Fibroblast of pulmonary artery (primary cell): ENCODE results near the gene PVALEF.

Experiments
- DNase-seq: peaks from one replicate; pipeline ENCODE4 v3.0.0-alpha.2; 2010; ENCODE audit warnings: low read depth
- H3K4me3 ChIP-seq: replicated peaks from 2 replicates; pipeline ENCODE4 v1.5.1; 2011; ENCODE audit warnings: low read depth, mild to moderate bottlenecking, control low read depth, low read length, moderate library complexity
- TF ChIP-seq, protein P1 (sequence below): IDR thresholded peaks from 2 replicates; pipeline ENCODE4 v1.5.1; 2011; ENCODE audit warnings: mild to moderate bottlenecking, control low read depth, low read length, inconsistent platforms; ENCODE audit errors: missing control alignments

The PVALEF gene

DNA sequence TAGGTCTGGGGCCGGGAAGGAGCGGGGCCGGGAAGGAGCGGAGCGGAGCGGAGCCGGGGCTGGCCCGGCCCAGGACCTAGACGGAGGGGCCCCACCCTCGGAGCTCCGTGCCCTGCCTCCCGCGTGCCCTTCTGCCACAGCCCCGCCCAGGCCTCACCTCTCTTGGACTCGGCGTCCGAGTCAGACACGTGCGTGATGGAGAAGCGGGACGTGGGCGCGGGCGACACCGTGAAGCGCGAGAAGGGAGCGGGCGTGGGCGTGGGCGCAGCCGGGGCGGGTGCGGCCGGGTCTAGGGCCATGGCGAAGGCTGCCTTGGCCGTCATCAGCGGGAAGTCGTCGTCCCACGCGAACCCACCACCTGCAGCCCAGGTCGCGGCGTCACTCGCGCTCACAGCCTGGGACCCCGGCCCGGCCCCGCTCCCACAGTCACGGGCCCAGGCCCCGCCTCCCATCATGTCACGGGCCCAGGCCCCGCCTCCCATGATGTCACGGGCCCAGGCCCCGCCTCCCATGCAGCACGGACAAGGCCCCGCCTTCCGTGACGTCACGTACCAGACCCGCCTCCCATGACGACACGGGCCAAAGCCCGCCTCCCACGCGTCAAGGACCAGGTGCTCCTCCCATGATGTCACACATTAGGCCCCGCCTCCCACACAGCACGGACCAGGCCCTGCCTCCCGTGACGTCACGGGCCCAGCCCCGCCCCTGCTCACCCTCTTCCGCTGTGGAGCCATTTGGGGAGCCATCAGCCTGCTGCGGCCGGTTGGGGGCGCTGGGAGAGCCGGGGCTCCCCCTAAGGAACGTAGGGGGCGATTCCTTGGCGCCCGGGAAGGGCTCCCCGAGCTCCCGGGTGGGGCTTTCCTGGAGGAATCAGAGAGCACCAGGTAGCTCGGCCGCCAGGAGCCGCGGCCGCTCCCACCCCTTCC is 45.8 kb upstream of the PVALEF start:
- peak; percentile 94 for DNase-seq
- H3K4me3 ChIP-seq: peak overlapping the region; percentile 53
- TF ChIP-seq, protein P1, sequence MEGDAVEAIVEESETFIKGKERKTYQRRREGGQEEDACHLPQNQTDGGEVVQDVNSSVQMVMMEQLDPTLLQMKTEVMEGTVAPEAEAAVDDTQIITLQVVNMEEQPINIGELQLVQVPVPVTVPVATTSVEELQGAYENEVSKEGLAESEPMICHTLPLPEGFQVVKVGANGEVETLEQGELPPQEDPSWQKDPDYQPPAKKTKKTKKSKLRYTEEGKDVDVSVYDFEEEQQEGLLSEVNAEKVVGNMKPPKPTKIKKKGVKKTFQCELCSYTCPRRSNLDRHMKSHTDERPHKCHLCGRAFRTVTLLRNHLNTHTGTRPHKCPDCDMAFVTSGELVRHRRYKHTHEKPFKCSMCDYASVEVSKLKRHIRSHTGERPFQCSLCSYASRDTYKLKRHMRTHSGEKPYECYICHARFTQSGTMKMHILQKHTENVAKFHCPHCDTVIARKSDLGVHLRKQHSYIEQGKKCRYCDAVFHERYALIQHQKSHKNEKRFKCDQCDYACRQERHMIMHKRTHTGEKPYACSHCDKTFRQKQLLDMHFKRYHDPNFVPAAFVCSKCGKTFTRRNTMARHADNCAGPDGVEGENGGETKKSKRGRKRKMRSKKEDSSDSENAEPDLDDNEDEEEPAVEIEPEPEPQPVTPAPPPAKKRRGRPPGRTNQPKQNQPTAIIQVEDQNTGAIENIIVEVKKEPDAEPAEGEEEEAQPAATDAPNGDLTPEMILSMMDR: no peak

DNA sequence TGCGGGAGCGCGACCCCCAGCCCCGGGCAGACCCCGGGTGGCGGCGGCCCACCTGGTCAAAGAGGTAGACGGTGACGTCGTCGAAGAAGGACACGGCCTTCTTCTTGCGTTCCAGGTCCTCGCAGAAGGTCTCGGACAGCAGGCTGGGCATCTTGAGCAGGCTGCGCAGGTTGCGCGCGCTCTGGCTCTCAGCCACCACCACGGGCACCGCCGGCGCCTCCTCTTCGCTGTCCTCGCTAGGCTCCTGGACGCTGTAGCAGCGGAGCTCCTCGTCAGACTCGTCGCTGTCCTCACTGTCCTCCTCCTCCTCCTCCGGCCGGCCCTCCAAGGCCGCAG is 45.2 kb upstream of the PVALEF start:
- no peak overlapping the region for H3K4me3 ChIP-seq
- DNase-seq: no peak
- TF ChIP-seq, protein P1: no peak

DNA sequence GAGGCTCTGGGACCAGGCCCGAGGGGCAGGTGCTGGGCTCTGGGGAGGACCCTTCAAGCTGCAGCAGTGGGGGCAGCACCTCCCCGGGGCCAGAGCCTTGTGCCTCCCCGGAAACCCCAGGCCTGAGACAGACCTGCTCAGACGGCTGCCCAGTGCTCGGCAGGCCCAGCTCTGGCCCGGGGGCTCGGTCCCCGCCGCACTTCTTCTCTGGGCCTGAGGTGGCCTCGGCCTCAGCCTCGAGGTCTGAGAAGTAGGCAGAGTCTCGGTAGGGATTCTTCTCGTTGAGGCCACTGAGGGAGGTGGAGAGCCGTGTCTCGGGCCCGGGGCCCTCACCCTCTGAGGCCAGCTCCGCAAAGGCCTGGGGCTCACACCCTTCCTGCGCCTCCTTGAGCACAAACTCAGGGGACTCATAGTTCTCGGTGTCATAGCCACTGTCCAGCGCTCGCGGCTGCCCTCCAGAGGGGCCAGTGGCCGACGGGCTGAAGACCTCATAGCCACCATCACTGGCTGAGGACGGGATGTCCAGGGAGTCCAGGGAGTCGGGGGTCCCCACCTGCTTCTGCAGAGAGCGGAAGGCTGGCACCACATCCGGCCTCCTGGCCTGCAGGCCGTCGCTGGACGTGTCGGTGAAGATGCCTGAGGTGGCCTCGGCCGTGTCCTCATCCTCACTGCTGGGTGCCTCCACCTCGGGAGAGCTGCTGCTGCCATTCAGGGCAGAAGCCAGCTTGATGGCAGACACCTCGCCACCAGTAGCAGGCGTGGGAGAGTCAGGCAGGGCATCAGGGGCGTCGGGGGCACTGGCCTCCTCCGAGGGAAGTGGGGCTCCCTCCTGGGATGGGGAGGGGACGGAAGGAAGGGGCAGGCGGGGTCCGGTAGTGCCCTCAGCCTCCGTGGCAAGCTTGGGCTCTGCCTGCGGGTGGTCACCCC is 44.3 kb upstream of the PVALEF start:
- no peak for DNase-seq
- H3K4me3 ChIP-seq: no peak overlapping the region

DNA sequence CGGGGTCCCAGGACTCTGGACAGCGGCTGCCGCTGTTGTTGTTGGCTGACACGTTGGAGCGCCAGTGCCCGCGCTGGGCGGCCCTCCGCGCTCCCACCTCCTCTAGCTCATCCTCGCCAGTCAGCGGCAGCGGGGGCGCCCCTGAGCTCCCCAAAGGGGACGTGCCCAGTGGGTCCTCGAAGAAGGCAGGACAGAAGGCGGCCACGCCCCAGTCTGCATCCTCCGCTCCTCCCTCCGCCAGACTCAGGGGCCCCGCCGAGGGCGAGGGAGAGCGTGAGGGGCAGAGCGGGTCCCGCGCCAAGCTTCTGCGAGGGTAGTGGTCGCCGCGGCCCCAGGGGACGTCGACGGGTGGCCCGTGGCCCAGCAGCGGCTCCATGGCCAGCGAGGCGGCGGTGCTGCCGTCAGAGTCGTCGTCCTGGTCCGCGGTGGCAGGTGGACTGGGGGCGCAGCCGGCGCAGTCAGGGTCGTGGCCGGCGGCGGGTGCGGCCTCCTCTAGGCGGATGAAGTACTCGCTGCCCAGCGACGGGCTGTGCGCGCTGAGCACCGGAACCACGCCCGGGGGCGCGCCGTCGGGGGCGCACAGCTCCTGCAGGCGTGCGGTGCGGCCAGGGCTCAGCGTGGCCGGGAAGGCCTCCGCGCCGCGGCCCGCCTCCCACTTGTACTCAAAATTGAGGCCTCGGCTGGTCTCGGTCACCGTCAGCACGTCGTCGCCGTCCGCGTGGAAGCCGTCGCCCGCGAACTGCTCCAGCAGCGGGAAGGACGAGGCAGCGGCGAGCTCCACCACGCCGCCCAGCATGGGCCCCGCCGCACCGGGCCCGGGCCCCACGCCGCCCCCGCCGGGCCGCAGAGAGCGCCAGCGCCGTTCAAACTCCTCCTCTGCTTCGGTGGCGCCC is 43.2 kb upstream of the PVALEF start:
- no peak for DNase-seq
- no peak overlapping the region for H3K4me3 ChIP-seq
- TF ChIP-seq, protein P1: no peak

More for the DNA sequence above, 44.3 kb upstream of the PVALEF start:
- TF ChIP-seq, protein P1: no peak

DNA sequence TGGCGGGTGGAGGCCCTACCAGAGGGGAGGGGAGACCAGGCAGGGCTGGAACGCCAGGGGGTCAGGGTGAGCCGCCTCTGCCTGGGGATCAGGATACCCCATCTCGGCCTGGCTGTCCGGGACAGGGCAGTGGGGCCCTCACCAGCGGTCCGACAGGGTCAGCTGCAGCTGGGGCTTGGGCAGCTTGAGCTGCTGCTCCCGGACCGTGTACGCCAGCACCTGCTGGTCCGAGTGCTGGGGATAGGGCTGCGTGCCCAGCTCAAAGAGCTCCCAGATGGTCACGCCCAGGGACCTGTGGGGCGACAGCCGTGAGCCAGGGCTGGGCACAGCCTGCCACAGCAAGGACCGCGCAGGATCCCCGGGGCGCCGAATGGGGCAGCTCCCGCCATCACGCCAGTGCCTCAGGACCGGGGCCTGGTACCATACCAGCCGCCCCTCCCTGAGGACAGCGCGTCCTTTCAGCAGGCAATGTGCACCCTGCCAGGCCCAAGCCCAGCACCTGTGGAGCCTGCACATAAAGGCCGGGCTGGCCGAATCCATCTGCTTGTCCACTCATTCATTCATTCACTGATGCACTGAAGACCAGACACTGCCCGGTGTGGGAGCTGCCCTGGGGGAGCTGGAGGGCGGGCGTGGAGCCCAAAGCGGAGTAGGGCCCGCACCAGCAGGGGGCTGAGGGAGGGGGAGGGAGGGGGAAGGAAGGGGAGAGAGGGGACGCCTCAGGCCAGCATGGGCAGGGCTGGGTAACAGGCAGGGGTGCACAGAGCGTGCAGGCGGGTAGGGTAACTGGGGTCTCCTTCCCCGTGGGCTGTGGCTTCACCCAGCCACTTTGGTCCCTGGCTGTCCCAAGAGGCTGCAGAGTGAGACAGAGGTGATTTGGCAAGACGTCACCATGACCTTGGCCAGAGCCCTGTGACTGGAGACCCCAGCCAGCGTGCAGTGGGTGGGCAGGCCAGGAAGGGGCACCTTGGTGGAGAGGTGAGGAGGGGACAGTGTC is 42.0 kb upstream of the PVALEF start:
- TF ChIP-seq, protein P1: no peak
- no peak overlapping the region for H3K4me3 ChIP-seq
- no peak for DNase-seq
